HCT116 (cell line): Measurements from ENCODE around the gene SVIL. TPM values are rescaled to one million over a fixed set of nuclear protein-coding genes. Genes with fewer than 3 reads are reported as not detected.

Experiments used
- ATAC-seq: fragments of 200-7000 bp; cut with Tn5 transposase; 2 replicates; pipeline ENCODE4 v1.9.1; 2020; ENCODE audit warnings: mild to moderate bottlenecking, moderate library complexity
- BruUV-seq: library from RNA; stranded (reverse); fragments of 400-500 nt; replicated peaks from 2 replicates; lab custom pipeline; 2021; lab: Mats Ljungman, UMichigan
- CTCF ChIA-PET: fragments of 300-600 bp; sonication (Branson Sonifier 250); formaldehyde crosslinking; loops from one replicate; lab custom pipeline; 2021; ENCODE audit warnings: antibody characterized with exemption; lab: Charles Lee
- POLR2A ChIA-PET: fragments of 300-600, 350-600 bp; sonication (Branson Sonifier 250); formaldehyde crosslinking; loops from one replicate; lab custom pipeline; 2021; ENCODE audit warnings: antibody characterized with exemption; lab: Charles Lee
- RAD21 ChIA-PET, 2 experiments: fragments of 300-600 bp; sonication (Branson Sonifier 250); formaldehyde crosslinking; loops; one replicate each; lab custom pipeline; 2023; ENCODE audit warnings: low total read pairs in 2 of 2; ENCODE audit not compliant: uncharacterized antibody in 2 of 2, unreplicated experiment in 2 of 2, low non-redundant PET in 1 of 2; lab: Charles Lee
- DNase-seq: peaks from one replicate; pipeline ENCODE4 v3.0.0-alpha.2; 2010; ENCODE audit warnings: low read depth, low spot score
- H2AFZ ChIP-seq: fragments of 200-600 bp; shearing (Covaris generic), sonication (generic); 2 replicates; pipeline ENCODE4 v1.6.1; 2017; ENCODE audit warnings: low read depth, mixed run types, mixed read lengths, antibody characterized with exemption, low read length; ENCODE audit not compliant: poor library complexity, severe bottlenecking
- H3K27ac ChIP-seq: 2 replicates; pipeline ENCODE4 v1.5.1; 2012; ENCODE audit warnings: low read depth, low read length
- H3K27me3 ChIP-seq: fragments of 200-600 bp; sonication (generic); 2 replicates; pipeline ENCODE4 v1.6.1; 2016; ENCODE audit warnings: mixed run types, low read length, mixed read lengths; ENCODE audit not compliant: insufficient read depth
- H3K36me3 ChIP-seq, 2 experiments: fragments of 200-500 bp in 1 of 2; fragments of 200-600 bp in 1 of 2; sonication (Bioruptor generic) in 1 of 2; sonication (generic) in 1 of 2; 2 replicates each; pipeline versions ENCODE4 v1.5.1 to v1.6.1; 2014 to 2016; ENCODE audit warnings: low read length in 2 of 2, inconsistent platforms in 1 of 2, mixed read lengths in 1 of 2, mixed run types in 1 of 2; ENCODE audit not compliant: insufficient read depth in 2 of 2, control insufficient read depth in 1 of 2
- H3K4me1 ChIP-seq, 2 experiments: fragments of 200-600 bp in 1 of 2; sonication (generic) in 1 of 2; 2 replicates each; pipeline versions ENCODE4 v1.5.1 to v1.6.1; 2012 to 2017; ENCODE audit warnings: low read length in 2 of 2, inconsistent platforms in 1 of 2, mild to moderate bottlenecking in 1 of 2, mixed read lengths in 1 of 2, mixed run types in 1 of 2, moderate library complexity in 1 of 2; ENCODE audit not compliant: insufficient read depth in 2 of 2, control insufficient read depth in 1 of 2
- H3K4me2 ChIP-seq: fragments of 200-600 bp; sonication (generic); 2 replicates; pipeline ENCODE4 v1.6.1; 2017; ENCODE audit warnings: mixed run types, low read length, mixed read lengths
- H3K4me3 ChIP-seq, 2 experiments: fragments of 200-600 bp in 1 of 2; sonication (generic) in 1 of 2; replicated peaks in 1 of 2; 2 replicates each; pipeline ENCODE4 v1.5.1; 2011 to 2016; ENCODE audit warnings: low read length in 2 of 2, control low read depth in 1 of 2, low read depth in 1 of 2, mild to moderate bottlenecking in 1 of 2, mixed read lengths in 1 of 2, mixed run types in 1 of 2
- H3K79me2 ChIP-seq: fragments of 200-600 bp; sonication (generic); 2 replicates; pipeline ENCODE4 v1.6.1; 2017; ENCODE audit warnings: mild to moderate bottlenecking, mixed run types, low read length, moderate library complexity, mixed read lengths; ENCODE audit not compliant: insufficient read depth
- H3K9ac ChIP-seq: fragments of 200-600 bp; sonication (generic); 2 replicates; pipeline ENCODE4 v1.6.1; 2016; ENCODE audit warnings: low read length, mixed read lengths
- H3K9me2 ChIP-seq: fragments of 200-600 bp; sonication (generic), shearing (Covaris generic); 2 replicates; pipeline ENCODE4 v1.6.1; 2017; ENCODE audit warnings: mixed run types, mild to moderate bottlenecking, moderate library complexity; ENCODE audit not compliant: insufficient read depth
- H3K9me3 ChIP-seq, 2 experiments: fragments of 200-500 bp in 1 of 2; fragments of 200-600 bp in 1 of 2; sonication (Bioruptor generic) in 1 of 2; sonication (generic) in 1 of 2; 2 replicates each; pipeline ENCODE4 v1.6.1; 2014 to 2017; ENCODE audit warnings: low read length in 2 of 2, mixed read lengths in 2 of 2, inconsistent platforms in 1 of 2, low read depth in 1 of 2, mild to moderate bottlenecking in 1 of 2, mixed run types in 1 of 2, moderate library complexity in 1 of 2; ENCODE audit not compliant: control insufficient read depth in 1 of 2, insufficient read depth in 1 of 2
- H4K20me1 ChIP-seq: fragments of 200-600 bp; sonication (generic), shearing (Covaris generic); 2 replicates; pipeline ENCODE4 v1.6.1; 2017; ENCODE audit warnings: mixed run types, mild to moderate bottlenecking, moderate library complexity; ENCODE audit not compliant: insufficient read depth
- CEBPB ChIP-seq: IDR thresholded peaks from 2 replicates; pipeline ENCODE4 v1.6.1; 2012; ENCODE audit warnings: low read depth
- ELF1 ChIP-seq: IDR thresholded peaks from 2 replicates; pipeline ENCODE4 v1.6.1; 2012; ENCODE audit warnings: low read depth, borderline replicate concordance
- FOSL1 ChIP-seq: IDR thresholded peaks from 2 replicates; pipeline ENCODE4 v1.6.1; 2012; ENCODE audit warnings: low read depth
- JUND ChIP-seq: IDR thresholded peaks from 2 replicates; pipeline ENCODE4 v1.6.1; 2012
- POLR2AphosphoS5 ChIP-seq: IDR thresholded peaks from 2 replicates; pipeline ENCODE4 v1.6.1; 2011; ENCODE audit warnings: mild to moderate bottlenecking, low read depth, low read length, moderate library complexity
- RAD21 ChIP-seq: IDR thresholded peaks from 2 replicates; pipeline ENCODE4 v1.6.1; 2012; ENCODE audit warnings: low read depth, mild to moderate bottlenecking
- SRF ChIP-seq: IDR thresholded peaks from 2 replicates; pipeline ENCODE4 v1.6.1; 2012; ENCODE audit warnings: low read depth
- YY1 ChIP-seq: IDR thresholded peaks from 2 replicates; pipeline ENCODE4 v1.6.1; 2011; ENCODE audit warnings: low read length, low read depth, moderate library complexity, mild to moderate bottlenecking; ENCODE audit not compliant: insufficient replicate concordance; ENCODE audit errors: extremely low read depth
- ZFX ChIP-seq: fragments of 450-650 bp; IDR thresholded peaks from 2 replicates; pipeline ENCODE4 v1.6.1; 2017
- intact Hi-C: fragments of 100-400 bp; cut with micrococcal nuclease; formaldehyde crosslinking; loops from 2 replicates; pipeline ENCODE4 v1.10.0; 2022
- total RNA-seq: library from RNA; stranded (reverse); gene quantifications from one replicate; pipeline ENCODE4 v1.2.1, GENCODE V29; 2021; ENCODE audit not compliant: unreplicated experiment
- TF ChIP-seq, protein P1 (sequence below): IDR thresholded peaks from 2 replicates; pipeline ENCODE4 v1.6.1; 2012
- TF ChIP-seq, protein P2 (sequence below): IDR thresholded peaks from 2 replicates; pipeline ENCODE4 v1.6.1; 2011; ENCODE audit warnings: mild to moderate bottlenecking, low read length, moderate library complexity; ENCODE audit not compliant: insufficient replicate concordance; ENCODE audit errors: extremely low read depth
- TF ChIP-seq, protein P3 (sequence below): IDR thresholded peaks from 2 replicates; pipeline ENCODE4 v1.6.1; 2012; ENCODE audit warnings: low read depth
- TF ChIP-seq, protein P4 (sequence below): IDR thresholded peaks from 2 replicates; pipeline ENCODE4 v1.6.1; 2012
- TF ChIP-seq, protein P5 (sequence below), 3 experiments: fragments of 200-600 bp in 1 of 3; sonication (generic) in 1 of 3; IDR thresholded peaks in 2 of 3; conservative IDR thresholded peaks in 1 of 3; 2 replicates each; pipeline ENCODE4 v1.5.1; 2012 to 2017; ENCODE audit warnings: low read depth in 2 of 3, low read length in 2 of 3, antibody characterized with exemption in 1 of 3, borderline replicate concordance in 1 of 3, control low read depth in 1 of 3, mild to moderate bottlenecking in 1 of 3, mixed read lengths in 1 of 3, mixed run types in 1 of 3, moderate library complexity in 1 of 3; ENCODE audit not compliant: insufficient read depth in 1 of 3

Gene SVIL
- total RNA-seq, 1 experiment from 2014 or later: 27.0 TPM

DNA sequence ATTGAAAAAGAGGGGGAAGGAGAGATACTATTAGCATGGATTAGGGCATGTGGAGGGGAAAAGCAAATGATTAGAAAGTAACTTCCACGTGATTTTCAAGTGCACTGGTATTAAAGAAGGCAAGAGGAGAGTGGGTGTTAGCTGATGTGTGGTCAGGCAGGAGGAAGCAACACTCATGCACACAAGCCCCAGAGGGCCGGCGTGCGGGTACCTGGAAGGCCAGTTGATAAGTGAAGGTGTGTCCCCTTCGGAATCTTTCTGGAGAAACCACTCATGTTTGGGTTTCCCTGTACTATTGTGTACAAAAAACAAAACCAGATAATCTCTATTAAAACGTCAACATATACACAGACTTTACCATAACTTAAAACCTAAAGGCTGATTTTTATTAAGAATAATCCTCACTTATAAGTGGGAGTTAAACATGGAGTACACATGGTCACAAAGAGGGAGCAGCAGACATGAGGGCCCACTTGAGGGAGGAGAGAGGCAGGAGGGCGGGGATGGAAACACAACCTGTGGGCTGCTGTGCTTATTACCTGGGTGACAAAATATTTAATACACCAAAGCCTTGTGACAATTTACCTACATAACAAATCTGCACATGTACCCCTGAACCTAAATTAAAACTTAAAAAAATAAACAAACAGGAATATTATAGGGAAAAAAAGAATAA lies 98.9 kb downstream of the SVIL start:
- H3K27me3 ChIP-seq: no peaks in the 10 kb centered on the region
- no peaks in the 10 kb centered on the region; the same call in 1 of the 2 replicates for H3K79me2 ChIP-seq
- H3K4me3 ChIP-seq: no peak overlapping the region
- peak; percentile 62 for ATAC-seq
- intact Hi-C loops: no loop called here
- H4K20me1 ChIP-seq: no peaks in the 10 kb centered on the region
- RAD21 ChIA-PET: no interaction called here
- no TSS peak for BruUV-seq
- no peaks in the 10 kb centered on the region for H3K36me3 ChIP-seq
- no peak overlapping the region for H2AFZ ChIP-seq
- H3K27ac ChIP-seq: no peak overlapping the region
- H3K9ac ChIP-seq: no peak overlapping the region
- peak overlapping the region; percentile 22; the same call in 1 of the 2 replicates for H3K4me2 ChIP-seq
- no peaks in the 10 kb centered on the region for H3K9me2 ChIP-seq
- CTCF ChIA-PET: interaction anchor here (1.3 to 1.8 kb wide), 6 partner anchors 9 to 24 kb away, joined by 3 to 7 read pairs (median 4); no protein-coding TSS in a partner anchor
- POLR2A ChIA-PET: no interaction called here
- DNase-seq: no peak
- TF ChIP-seq YY1 (no peak), POLR2AphosphoS5 (no peak), SRF (no peak), CEBPB (no peak), FOSL1 (no peak), JUND (no peak), ELF1 (no peak), RAD21 (no peak), ZFX (no peak)
- TF ChIP-seq, protein P1, sequence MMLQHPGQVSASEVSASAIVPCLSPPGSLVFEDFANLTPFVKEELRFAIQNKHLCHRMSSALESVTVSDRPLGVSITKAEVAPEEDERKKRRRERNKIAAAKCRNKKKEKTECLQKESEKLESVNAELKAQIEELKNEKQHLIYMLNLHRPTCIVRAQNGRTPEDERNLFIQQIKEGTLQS: no peak
- TF ChIP-seq, protein P2, sequence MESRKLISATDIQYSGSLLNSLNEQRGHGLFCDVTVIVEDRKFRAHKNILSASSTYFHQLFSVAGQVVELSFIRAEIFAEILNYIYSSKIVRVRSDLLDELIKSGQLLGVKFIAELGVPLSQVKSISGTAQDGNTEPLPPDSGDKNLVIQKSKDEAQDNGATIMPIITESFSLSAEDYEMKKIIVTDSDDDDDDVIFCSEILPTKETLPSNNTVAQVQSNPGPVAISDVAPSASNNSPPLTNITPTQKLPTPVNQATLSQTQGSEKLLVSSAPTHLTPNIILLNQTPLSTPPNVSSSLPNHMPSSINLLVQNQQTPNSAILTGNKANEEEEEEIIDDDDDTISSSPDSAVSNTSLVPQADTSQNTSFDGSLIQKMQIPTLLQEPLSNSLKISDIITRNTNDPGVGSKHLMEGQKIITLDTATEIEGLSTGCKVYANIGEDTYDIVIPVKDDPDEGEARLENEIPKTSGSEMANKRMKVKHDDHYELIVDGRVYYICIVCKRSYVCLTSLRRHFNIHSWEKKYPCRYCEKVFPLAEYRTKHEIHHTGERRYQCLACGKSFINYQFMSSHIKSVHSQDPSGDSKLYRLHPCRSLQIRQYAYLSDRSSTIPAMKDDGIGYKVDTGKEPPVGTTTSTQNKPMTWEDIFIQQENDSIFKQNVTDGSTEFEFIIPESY: no peak
- TF ChIP-seq, protein P3, sequence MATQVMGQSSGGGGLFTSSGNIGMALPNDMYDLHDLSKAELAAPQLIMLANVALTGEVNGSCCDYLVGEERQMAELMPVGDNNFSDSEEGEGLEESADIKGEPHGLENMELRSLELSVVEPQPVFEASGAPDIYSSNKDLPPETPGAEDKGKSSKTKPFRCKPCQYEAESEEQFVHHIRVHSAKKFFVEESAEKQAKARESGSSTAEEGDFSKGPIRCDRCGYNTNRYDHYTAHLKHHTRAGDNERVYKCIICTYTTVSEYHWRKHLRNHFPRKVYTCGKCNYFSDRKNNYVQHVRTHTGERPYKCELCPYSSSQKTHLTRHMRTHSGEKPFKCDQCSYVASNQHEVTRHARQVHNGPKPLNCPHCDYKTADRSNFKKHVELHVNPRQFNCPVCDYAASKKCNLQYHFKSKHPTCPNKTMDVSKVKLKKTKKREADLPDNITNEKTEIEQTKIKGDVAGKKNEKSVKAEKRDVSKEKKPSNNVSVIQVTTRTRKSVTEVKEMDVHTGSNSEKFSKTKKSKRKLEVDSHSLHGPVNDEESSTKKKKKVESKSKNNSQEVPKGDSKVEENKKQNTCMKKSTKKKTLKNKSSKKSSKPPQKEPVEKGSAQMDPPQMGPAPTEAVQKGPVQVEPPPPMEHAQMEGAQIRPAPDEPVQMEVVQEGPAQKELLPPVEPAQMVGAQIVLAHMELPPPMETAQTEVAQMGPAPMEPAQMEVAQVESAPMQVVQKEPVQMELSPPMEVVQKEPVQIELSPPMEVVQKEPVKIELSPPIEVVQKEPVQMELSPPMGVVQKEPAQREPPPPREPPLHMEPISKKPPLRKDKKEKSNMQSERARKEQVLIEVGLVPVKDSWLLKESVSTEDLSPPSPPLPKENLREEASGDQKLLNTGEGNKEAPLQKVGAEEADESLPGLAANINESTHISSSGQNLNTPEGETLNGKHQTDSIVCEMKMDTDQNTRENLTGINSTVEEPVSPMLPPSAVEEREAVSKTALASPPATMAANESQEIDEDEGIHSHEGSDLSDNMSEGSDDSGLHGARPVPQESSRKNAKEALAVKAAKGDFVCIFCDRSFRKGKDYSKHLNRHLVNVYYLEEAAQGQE: no peak
- TF ChIP-seq, protein P4, sequence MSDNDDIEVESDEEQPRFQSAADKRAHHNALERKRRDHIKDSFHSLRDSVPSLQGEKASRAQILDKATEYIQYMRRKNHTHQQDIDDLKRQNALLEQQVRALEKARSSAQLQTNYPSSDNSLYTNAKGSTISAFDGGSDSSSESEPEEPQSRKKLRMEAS: no peak
- TF ChIP-seq, protein P5, sequence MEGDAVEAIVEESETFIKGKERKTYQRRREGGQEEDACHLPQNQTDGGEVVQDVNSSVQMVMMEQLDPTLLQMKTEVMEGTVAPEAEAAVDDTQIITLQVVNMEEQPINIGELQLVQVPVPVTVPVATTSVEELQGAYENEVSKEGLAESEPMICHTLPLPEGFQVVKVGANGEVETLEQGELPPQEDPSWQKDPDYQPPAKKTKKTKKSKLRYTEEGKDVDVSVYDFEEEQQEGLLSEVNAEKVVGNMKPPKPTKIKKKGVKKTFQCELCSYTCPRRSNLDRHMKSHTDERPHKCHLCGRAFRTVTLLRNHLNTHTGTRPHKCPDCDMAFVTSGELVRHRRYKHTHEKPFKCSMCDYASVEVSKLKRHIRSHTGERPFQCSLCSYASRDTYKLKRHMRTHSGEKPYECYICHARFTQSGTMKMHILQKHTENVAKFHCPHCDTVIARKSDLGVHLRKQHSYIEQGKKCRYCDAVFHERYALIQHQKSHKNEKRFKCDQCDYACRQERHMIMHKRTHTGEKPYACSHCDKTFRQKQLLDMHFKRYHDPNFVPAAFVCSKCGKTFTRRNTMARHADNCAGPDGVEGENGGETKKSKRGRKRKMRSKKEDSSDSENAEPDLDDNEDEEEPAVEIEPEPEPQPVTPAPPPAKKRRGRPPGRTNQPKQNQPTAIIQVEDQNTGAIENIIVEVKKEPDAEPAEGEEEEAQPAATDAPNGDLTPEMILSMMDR (IDR thresholded peaks at IDR 0.05 in 2 of 3, conservative IDR thresholded peaks at IDR 0.05 in 1 of 3; ENCODE audit: borderline replicate concordance in 1 of 3, insufficient read depth in 1 of 3, low read depth in 2 of 3, low read length in 2 of 3): no peak
- H3K4me1 ChIP-seq: peaks cover 2 to 13% of the 10 kb centered on the region in 2 experiments; a peak in 2 of 4 replicates
- no peaks in the 10 kb centered on the region for H3K9me3 ChIP-seq
